ENCODE data around the gene EME2. TPM values are rescaled to one million over a fixed set of nuclear protein-coding genes. Genes with fewer than 3 reads are reported as not detected.

EME2 gene
- total RNA-seq, 1 experiment from 2014 or later = 19.5 TPM

- BruUV-seq (replicated peaks) = no TSS peak
- H3K27me3 ChIP-seq (replicated peaks; ENCODE audit: insufficient read depth, low read depth, low read length, poor library complexity) = no peaks in the 10 kb centered on the region
- CTCF ChIA-PET = interaction anchor here (0.6 kb wide), 1 partner anchor 378 kb away, joined by 3 read pairs; no protein-coding TSS in a partner anchor
- H3K27ac ChIP-seq (ENCODE audit: low read depth, low read length, poor library complexity, severe bottlenecking) = no peak overlapping the region
- TF ChIP-seq CTCF (conservative IDR thresholded peaks at IDR 0.05; ENCODE audit: low read depth, low read length) (no peak), EZH2 (IDR thresholded peaks at IDR 0.05; ENCODE audit: borderline replicate concordance, low read depth, low read length, poor library complexity, severe bottlenecking) (no peak)
- no peak overlapping the region for H3K4me3 ChIP-seq (ENCODE audit: low read depth, low read length, poor library complexity, severe bottlenecking)
- intact Hi-C loops (cut with micrococcal nuclease; ENCODE audit: unreplicated experiment) = loop anchor here (10.0 kb wide), 1 partner anchor 46 kb away; the partner anchor contains the start of genes EME2, MRPS34 and NME3
- POLR2A ChIA-PET (ENCODE audit: low non-redundant PET) = no interaction called here
- no peak for DNase-seq (ENCODE audit: low spot score)
- H3K9me3 ChIP-seq (ENCODE audit: low read depth, low read length, poor library complexity, severe bottlenecking) = no peaks in the 10 kb centered on the region
- H3K4me1 ChIP-seq (ENCODE audit: insufficient read depth, low read length, poor library complexity, severe bottlenecking) = no peaks in the 10 kb centered on the region
- H3K36me3 ChIP-seq (ENCODE audit: insufficient read depth, low read length, poor library complexity, severe bottlenecking) = no peaks in the 10 kb centered on the region
Observed at GRCh38 chr16:1820096-1820945, 47.7 kb downstream of the EME2 start.

GRCh38 chr16:1820946-1821290 is 48.3 kb downstream of the EME2 start:
- Histone ChIP-seq H3K4me1 (ENCODE audit: insufficient read depth, low read length, poor library complexity, severe bottlenecking) (no peaks in the 10 kb centered on the region), H3K36me3 (ENCODE audit: insufficient read depth, low read length, poor library complexity, severe bottlenecking) (no peaks in the 10 kb centered on the region), H3K4me3 (ENCODE audit: low read depth, low read length, poor library complexity, severe bottlenecking) (no peak overlapping the region), H3K9me3 (ENCODE audit: low read depth, low read length, poor library complexity, severe bottlenecking) (no peaks in the 10 kb centered on the region), H3K27me3 (replicated peaks; ENCODE audit: insufficient read depth, low read depth, low read length, poor library complexity) (no peaks in the 10 kb centered on the region), H3K27ac (ENCODE audit: low read depth, low read length, poor library complexity, severe bottlenecking) (no peak overlapping the region)
- intact Hi-C loops (cut with micrococcal nuclease; ENCODE audit: unreplicated experiment) = loop anchor here (10.0 kb wide), 1 partner anchor 46 kb away; the partner anchor contains the start of genes EME2, MRPS34 and NME3
- POLR2A ChIA-PET (ENCODE audit: low non-redundant PET) = no interaction called here
- CTCF ChIA-PET = no interaction called here
- BruUV-seq (replicated peaks) = no TSS peak
- no peak for DNase-seq (ENCODE audit: low spot score)
- TF ChIP-seq EZH2 (IDR thresholded peaks at IDR 0.05; ENCODE audit: borderline replicate concordance, low read depth, low read length, poor library complexity, severe bottlenecking) (no peak), CTCF (conservative IDR thresholded peaks at IDR 0.05; ENCODE audit: low read depth, low read length) (no peak)

- Histone ChIP-seq H3K27ac (ENCODE audit: low read depth, low read length, poor library complexity, severe bottlenecking) (no peak overlapping the region), H3K4me3 (ENCODE audit: low read depth, low read length, poor library complexity, severe bottlenecking) (no peak overlapping the region), H3K27me3 (replicated peaks; ENCODE audit: insufficient read depth, low read depth, low read length, poor library complexity) (no peaks in the 10 kb centered on the region), H3K4me1 (ENCODE audit: insufficient read depth, low read length, poor library complexity, severe bottlenecking) (no peaks in the 10 kb centered on the region), H3K36me3 (ENCODE audit: insufficient read depth, low read length, poor library complexity, severe bottlenecking) (no peaks in the 10 kb centered on the region), H3K9me3 (ENCODE audit: low read depth, low read length, poor library complexity, severe bottlenecking) (no peaks in the 10 kb centered on the region)
- BruUV-seq (replicated peaks) = no TSS peak
- ChIA-PET POLR2A (ENCODE audit: low non-redundant PET) (no interaction called here), CTCF (no interaction called here)
- DNase-seq (ENCODE audit: low spot score) = no peak
- intact Hi-C loops (cut with micrococcal nuclease; ENCODE audit: unreplicated experiment) = loop anchor here (10.0 kb wide), 1 partner anchor 47 kb away; the partner anchor contains the start of genes EME2, MRPS34 and NME3
- TF ChIP-seq CTCF (conservative IDR thresholded peaks at IDR 0.05; ENCODE audit: low read depth, low read length) (no peak), EZH2 (IDR thresholded peaks at IDR 0.05; ENCODE audit: borderline replicate concordance, low read depth, low read length, poor library complexity, severe bottlenecking) (no peak)
Observed at GRCh38 chr16:1821861-1822611, 49.4 kb downstream of the EME2 start.

Measured in A673 (cell line).